ENCODE measurements around the gene ZNF556.
A peak's percentile ranks its signal among the peaks of the same experiment; 100 is the strongest.

The ZNF556 gene

DNA sequence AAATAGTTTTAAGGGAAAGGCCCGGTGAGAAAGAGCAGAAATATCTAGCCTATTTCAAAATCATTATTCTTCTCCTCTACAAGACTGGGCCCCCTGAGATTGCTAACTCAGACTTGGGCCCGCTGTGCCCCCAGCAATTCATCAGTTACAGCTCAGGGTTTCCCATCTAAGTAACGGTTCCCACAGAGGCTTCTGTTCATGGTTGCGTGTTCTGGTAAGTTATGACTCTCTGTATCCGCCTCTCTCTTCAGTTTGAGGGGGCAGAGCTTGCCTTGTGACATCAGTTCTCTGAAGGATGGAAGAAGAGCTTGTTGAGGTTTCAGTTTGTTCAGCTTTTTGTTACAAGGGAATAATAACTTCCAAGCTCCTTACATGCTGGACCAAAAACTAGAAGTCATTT is 45.2 kb downstream of the ZNF556 start:
- peak; percentile 38 for DNase-seq

DNA sequence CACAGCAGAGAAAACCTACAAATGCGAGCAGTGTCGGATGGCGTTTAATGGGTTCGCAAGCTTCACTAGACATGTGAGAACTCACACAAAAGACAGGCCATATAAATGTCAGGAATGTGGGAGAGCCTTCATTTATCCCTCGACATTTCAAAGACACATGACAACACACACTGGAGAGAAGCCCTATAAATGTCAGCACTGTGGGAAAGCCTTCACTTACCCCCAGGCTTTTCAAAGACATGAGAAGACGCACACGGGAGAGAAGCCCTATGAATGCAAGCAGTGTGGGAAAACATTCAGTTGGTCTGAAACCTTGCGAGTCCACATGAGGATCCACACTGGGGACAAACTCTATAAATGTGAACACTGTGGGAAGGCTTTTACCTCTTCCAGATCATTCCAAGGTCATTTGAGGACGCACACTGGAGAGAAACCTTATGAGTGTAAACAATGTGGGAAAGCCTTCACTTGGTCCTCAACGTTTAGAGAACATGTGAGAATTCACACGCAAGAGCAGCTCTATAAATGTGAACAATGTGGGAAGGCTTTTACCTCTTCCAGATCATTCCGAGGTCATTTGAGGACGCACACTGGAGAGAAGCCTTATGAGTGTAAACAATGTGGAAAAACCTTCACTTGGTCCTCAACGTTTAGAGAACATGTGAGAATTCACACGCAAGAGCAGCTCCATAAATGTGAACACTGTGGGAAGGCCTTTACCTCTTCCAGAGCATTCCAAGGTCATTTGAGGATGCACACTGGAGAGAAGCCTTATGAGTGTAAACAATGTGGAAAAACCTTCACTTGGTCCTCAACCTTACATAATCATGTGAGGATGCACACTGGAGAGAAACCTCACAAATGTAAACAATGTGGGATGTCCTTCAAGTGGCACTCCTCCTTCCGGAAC is 50.4 kb downstream of the ZNF556 start:
- no peak for DNase-seq

DNA sequence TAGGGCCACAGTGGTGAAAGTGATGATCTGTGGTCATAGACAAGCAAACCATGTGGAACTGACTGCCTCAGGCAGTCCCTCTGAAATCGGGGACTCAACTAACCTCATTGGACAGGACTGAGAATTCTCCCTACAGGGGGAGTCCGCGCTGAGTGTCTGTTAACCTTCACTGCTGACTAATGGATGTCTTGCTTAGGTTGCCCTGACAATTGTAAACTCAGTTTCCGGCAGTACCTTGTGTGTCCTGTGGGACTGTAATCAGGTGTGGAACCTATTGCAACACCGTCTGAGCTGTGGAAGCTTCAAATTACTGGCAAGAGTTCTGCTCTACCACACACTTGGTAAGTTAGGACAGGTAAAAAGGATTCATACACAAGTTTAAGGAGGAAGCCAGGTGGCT is 55.9 kb downstream of the ZNF556 start:
- no peak for DNase-seq

DNA sequence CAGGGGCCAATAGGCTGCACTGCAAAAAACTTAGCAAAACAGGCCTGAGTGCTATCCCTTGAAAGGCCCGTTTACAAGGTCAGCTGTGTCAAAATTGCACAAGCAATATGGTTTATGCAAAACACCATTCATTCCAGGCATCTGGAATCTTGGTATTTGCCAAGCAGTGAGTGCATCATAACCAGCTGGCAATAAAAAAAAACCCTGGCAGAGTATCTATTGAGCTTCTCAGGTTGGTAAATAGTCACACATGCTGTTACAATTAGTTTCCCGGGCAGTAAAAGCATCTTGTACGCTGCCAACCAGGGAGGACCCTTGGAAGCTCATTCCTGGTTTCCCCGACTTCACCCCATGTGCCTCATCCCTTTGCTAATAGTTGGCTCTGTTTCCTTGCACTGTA is 56.4 kb downstream of the ZNF556 start:
- no peak for DNase-seq

DNA sequence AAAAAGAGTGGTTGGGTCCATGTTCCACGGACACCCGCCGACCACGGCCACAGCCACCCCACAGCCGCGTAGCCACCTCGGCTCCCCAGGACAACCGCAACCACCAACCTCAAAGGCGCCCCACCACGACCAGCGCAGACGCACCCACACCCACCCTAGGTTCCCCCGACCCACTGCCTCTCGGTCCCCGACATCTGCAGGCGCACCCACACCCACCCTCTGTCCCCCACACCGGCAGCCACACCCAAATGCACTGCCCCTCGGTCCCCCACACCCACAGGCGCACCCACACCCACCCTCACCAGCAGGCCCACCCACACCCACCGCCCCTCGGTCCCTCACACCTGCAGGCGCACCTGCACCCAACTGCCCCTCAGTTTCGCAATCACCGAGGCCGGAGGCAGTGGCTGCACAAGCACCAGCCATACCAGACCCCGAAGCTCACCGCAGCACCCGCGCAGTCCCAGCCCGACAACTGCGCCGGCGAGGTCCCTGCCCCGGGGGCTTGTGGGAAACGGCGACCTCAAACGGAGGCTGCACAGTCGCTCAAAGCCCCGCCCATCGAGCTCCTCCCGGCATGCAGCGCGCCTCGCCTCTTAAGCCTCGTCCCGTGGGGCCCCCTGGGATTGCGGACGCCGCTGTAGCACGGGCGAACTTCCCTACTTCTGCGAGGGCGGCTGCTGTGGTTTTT is 59.4 kb downstream of the ZNF556 start:
- DNase-seq, result no peak

DNA sequence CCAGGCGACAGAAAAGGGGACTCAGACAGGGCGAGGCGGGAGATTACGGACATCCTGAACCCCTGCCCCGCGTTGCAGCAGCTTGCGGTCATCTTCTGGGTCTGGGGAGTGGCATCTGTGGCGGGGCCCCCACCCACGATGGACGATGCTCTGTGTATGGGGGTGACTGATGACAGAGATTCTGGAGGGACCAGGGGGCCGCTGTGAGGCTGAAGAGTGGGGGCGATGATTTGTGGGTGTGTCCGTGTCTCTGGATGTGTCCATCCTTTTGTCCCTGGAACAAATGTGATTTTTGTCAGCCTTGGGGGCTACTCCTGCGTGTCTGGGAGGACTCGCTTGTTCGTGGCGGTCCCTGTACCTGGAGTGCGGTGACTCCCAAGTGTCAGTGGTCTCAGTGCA is 59.9 kb downstream of the ZNF556 start:
- no peak for DNase-seq
